H1 (cell line): ENCODE results near the gene GPR161. TPM values are rescaled to one million over a fixed set of nuclear protein-coding genes. Genes with fewer than 3 reads are reported as not detected.

Source experiments
- POU5F1 ChIP-seq: IDR thresholded peaks from 2 replicates; pipeline ENCODE4 v1.6.1; 2011; ENCODE audit warnings: low read depth, mild to moderate bottlenecking, low read length, moderate library complexity
- RAD21 ChIP-seq, 2 experiments: IDR thresholded peaks in 1 of 2; conservative IDR thresholded peaks in 1 of 2; 2 replicates each; pipeline ENCODE4 v1.6.1; 2011; ENCODE audit warnings: low read depth in 2 of 2, low read length in 2 of 2, improper control_type of control experiment in 1 of 2, inconsistent platforms in 1 of 2, mild to moderate bottlenecking in 1 of 2, moderate library complexity in 1 of 2
- SP1 ChIP-seq: IDR thresholded peaks from 2 replicates; pipeline ENCODE4 v1.6.1; 2011; ENCODE audit warnings: low read depth, low read length
- polyA plus RNA-seq, 7 experiments: library from polyadenylated mRNA; depleted of rRNA in 3 of 7; stranded (reverse) in 5 of 7; unstranded in 2 of 7; fragments of >200 nt in 5 of 7; fragments of 200-250 nt in 2 of 7; gene quantifications; 1 replicate in 5 of 7; 2 replicates in 1 of 7; 4 replicates in 1 of 7; pipeline versions ENCODE4 v1.2.1 to v1.2.3, GENCODE V29; 2011 to 2013; ENCODE audit warnings: missing spikeins in 2 of 7, mixed read lengths in 2 of 7
- total RNA-seq: library from RNA; stranded (reverse); fragmentation: NEBNext Ultra II Directional; extraction: Animal tissue kit (Norgen Biotek cat#: 25700); gene quantifications from 2 replicates; pipeline ENCODE4 v1.2.1, GENCODE V29; 2021

GPR161 gene
- total and polyA plus RNA-seq, 2 of the 8 experiments (the other 6 are each of a cell fraction or from before 2014, with no cell fraction given) = 13.7 to 16.8 TPM

- TF ChIP-seq SP1 = no peak
- TF ChIP-seq POU5F1 = no peak
- peak; percentile 73 to 77 for TF ChIP-seq RAD21 (IDR thresholded peaks at IDR 0.05 in 1 of 2, conservative IDR thresholded peaks at IDR 0.05 in 1 of 2; ENCODE audit: low read depth in 2 of 2, low read length in 2 of 2)
These were observed 44.0 kb downstream of the GPR161 start (continued) for GRCh38 chr1:168092566-168093355.
